Astrocyte (in vitro differentiated cells and primary cell): ENCODE measurements around the gene MYH10.

ENCODE experiments used
- EZH2 ChIP-seq: IDR thresholded peaks from 2 replicates; pipeline ENCODE4 v1.6.1; 2012; ENCODE audit warnings: mild to moderate bottlenecking, low read length, inconsistent platforms; ENCODE audit not compliant: insufficient read depth
- TF ChIP-seq, protein P1 (sequence below): IDR thresholded peaks from 2 replicates; pipeline ENCODE4 v1.5.1; 2011; ENCODE audit warnings: low read depth, mild to moderate bottlenecking, inconsistent platforms, low read length, moderate library complexity; ENCODE audit not compliant: insufficient read depth

DNA sequence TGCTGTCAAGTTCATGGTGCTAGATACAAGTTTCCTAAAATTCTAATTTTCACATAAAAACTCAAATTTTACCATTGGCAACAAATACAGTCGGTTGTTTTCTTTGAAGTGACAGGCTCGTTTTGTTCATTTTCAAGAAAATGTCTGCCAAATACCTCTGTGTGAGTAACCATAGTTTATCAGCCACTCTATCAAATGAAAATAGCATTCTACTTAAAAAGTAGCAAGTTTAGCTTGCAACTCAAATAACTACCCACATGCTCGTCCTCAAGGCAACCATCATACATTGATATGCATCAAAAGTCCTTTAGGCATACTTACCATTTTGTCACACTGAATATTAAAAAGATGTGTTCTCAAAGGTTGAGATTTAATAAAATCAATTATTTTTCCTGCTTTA lies 11.7 kb downstream of the MYH10 start:
- TF ChIP-seq, protein P1, sequence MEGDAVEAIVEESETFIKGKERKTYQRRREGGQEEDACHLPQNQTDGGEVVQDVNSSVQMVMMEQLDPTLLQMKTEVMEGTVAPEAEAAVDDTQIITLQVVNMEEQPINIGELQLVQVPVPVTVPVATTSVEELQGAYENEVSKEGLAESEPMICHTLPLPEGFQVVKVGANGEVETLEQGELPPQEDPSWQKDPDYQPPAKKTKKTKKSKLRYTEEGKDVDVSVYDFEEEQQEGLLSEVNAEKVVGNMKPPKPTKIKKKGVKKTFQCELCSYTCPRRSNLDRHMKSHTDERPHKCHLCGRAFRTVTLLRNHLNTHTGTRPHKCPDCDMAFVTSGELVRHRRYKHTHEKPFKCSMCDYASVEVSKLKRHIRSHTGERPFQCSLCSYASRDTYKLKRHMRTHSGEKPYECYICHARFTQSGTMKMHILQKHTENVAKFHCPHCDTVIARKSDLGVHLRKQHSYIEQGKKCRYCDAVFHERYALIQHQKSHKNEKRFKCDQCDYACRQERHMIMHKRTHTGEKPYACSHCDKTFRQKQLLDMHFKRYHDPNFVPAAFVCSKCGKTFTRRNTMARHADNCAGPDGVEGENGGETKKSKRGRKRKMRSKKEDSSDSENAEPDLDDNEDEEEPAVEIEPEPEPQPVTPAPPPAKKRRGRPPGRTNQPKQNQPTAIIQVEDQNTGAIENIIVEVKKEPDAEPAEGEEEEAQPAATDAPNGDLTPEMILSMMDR: no peak
- no peak for TF ChIP-seq EZH2
